GM21529 (cell line): ENCODE measurements around the gene GON4L.
"Not testable (repeated sequence)": the region's sequence is repeated elsewhere in the genome, so short reads cannot be mapped to it uniquely, and the experiment has no call there.

Experiments used
- ATAC-seq: cut with Tn5 transposase; IDR thresholded peaks from one replicate; pipeline ENCODE4 v1.9.1; 2021; ENCODE audit not compliant: unreplicated experiment

The GON4L gene

DNA sequence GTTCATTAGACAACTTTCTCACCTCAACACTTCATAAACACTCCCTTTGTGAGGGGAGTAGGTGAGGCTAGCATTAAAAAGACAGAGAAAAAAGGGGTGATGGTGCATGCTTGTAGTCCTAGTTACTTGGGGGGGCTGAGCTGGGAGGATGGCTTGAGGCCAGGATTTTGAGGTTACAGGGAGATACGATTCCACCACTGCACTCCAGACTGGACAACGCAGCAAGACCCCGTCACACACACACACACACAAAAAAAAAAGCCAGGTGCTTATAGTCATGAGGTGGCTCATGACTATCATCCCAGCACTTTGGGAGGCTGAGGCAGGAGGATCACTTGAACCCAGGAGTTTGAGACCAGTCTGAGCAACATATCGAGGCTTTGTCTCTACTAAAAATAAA lies 29.6 kb downstream of the GON4L start:
- no peak for ATAC-seq

GRCh38 chr1:155816351-155816750 lies 40.7 kb downstream of the GON4L start:
- no peak for ATAC-seq

GRCh38 chr1:155813672-155814071 lies 43.3 kb downstream of the GON4L start:
- no peak for ATAC-seq

GRCh38 chr1:155812878-155813277 lies 44.1 kb downstream of the GON4L start:
- ATAC-seq: no peak

DNA sequence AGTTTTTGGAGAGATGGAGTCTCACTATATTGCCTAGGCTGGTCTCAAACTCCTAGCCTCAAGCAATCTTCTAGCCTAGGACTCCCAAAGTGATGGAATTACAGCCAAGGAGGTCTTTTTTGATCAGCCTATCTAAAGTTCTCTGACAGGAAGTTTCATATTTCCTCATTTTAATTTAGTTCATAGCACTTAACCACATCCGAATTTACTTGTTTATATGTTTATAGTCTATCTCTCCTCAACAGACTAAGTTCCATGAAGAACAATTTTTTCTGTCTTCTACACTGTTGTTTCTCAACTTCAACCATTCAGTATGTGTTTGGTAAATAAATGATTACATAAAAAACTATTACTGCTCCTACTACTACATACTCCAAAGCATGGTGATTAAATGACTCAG lies 47.9 kb downstream of the GON4L start:
- ATAC-seq: no peak

GRCh38 chr1:155801149-155801548 lies 55.9 kb downstream of the GON4L start:
- ATAC-seq: no peak

DNA sequence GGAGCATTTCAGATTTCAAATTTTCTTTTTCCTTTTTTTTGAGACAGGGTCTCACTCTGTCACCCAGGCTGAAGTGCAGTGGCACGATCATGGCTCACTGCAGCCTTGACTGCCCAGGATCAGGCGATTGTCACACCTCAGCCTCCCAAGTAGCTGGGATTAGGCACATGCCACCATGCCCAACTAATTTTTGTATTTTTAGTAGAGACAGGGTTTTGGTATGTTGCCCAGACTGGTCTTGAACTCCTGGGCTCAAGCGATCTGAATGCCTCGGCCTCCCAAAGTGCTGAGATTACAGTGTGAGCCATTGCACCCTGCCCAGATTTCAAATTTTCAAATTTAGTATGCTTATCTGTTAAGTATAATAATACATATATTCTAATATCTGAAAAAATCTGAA lies 61.4 kb downstream of the GON4L start:
- ATAC-seq: not testable (repeated sequence)

GRCh38 chr1:155794605-155795245 lies 62.3 kb downstream of the GON4L start:
- ATAC-seq: no peak

DNA sequence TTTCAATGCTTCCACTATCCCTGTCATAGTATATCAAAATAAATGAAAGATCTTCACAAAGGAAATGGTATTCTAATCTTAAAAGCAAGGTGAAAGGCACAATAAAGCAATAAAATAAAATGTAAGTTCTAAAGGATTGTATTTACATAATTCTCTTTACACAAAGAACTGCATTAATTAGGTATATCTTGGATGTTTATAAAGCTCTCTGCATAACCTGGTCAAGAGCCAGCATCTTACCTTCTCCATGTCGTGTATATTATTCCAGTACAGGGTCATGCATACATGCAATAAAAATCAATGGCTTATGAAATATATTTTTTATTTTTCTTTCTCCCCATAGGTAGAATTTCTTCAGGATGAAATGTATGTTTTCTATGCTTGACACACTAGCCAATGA lies 63.8 kb downstream of the GON4L start:
- ATAC-seq: no peak

GRCh38 chr1:155777582-155777981 lies 79.4 kb downstream of the GON4L start:
- no peak for ATAC-seq

DNA sequence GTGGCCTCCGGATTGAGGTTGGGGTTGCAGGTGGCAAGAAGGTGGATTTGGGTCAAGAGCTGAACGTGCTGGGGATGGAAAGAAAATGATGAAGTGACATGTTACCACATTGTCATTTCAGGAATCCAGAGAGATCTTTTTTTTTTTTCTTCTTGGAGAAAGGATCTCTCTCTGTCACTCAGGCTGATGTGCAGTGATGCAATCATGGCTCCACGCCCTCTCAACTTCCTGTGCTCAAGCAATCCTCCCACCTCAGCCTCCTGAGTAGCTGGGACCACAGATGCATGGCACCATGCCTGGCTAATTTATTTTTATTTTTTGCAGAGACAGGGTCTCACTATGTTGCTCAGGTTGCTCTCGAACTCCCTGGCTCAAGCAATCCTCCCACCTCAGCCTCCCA lies 80.6 kb downstream of the GON4L start:
- ATAC-seq: no peak

GRCh38 chr1:155773221-155773620 lies 83.8 kb downstream of the GON4L start:
- ATAC-seq: no peak

DNA sequence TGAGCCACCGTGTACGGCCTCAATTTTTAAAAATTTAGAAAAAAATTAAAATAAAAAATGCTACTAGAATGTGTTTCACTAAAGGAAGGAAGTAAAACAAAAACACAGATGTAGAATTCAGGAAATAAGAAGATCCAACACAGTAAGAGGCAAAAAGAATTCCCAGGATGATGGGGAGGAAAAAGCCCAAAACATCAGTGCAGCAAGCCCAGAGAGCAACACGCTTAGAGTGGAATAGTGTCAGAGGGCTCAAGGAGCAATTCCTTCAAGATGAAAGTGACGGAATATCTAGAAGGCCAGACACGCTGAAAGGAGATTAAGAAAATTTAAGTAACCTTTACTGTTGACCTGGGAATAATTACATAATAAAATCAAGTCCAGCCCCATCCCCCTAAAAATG lies 87.8 kb downstream of the GON4L start:
- ATAC-seq: no peak

GRCh38 chr1:155767399-155767989 lies 89.5 kb downstream of the GON4L start:
- not testable (repeated sequence) for ATAC-seq

DNA sequence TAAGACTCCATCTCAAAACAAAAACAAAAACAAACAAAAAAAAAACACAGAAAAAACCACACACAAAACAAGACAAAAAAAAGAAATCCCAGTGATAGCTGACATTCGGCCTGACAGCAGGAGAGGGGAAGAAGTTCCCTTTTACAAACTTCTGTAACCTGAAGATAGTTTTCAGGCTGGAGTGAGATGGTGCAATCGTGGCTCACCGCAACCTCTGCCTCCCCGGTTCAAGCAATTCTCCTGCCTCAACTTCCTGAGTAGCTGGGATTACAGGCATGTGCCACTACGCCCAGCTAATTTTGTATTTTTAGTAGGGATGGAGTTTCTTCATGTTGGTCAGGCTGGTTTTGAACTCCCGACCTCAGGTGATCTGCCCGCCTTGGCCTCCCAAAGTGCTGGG lies 93.0 kb downstream of the GON4L start:
- not testable (repeated sequence) for ATAC-seq

DNA sequence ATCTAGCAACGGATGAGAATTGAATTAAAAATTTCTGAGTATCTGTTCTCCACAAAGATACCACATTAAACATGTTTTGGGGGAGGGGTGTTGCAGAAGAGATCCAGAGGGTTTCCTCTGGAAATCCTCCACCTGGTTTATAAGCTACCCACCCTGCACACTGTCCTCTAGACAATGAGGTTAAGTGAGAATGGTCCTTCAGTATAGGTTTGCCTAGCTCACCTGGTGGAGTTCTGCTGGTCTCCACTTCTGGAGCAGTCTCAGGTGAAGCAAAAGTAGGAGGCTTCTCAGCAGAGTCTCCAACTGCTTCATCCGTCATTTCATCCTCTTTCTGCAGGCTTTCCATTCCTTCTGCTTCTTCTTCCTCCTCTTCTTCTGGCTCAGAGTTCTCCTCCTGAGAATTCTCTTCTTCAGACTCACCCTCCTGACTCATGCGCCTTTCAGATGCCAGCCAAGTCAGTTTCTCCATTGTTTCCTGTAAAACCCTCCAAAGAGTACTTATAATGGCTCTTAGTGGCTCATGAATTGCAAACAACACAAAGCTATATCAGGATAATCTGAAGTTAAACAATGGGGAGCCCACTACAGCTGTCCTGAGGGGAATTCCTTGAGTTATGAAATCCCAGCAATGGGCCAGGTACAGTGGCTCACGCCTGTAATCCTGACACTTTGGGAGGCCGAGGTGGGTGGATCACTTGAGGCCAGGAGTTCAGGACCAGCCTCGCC lies 93.8 kb downstream of the GON4L start:
- ATAC-seq: not testable (repeated sequence)

DNA sequence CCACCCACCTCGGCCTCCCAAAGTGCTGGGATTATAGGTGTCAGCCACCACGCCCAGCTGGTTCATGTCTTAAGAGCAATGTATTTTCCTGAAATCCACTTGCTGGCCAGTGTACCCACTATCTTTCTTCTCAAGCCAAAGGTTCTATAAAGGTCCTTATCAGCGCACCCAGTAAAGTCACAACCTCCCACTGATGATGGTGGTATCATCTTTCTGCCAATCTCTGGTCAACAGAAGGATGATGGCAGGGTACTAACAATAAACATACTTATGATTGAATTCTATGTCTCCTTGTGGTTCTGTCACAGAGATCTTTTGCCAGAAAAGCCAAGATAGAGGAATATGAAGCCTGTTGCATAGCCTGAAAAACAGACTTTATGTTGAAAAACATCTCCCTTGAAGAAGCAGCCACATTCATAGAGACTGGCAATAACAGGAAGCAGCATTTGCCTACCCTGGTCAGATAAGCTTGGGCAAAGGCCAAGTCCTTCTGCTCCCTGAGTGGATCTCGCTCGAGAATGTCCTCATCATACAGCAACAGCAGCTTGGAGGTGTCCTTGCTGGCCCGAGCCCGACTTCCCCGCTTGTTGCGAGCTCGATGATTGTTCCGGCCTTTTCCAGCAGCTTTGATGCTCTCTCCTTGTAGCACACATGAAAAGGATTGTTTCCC lies 95.1 kb downstream of the GON4L start:
- no peak for ATAC-seq

GRCh38 chr1:155760751-155761475 lies 96.1 kb downstream of the GON4L start:
- ATAC-seq: no peak

DNA sequence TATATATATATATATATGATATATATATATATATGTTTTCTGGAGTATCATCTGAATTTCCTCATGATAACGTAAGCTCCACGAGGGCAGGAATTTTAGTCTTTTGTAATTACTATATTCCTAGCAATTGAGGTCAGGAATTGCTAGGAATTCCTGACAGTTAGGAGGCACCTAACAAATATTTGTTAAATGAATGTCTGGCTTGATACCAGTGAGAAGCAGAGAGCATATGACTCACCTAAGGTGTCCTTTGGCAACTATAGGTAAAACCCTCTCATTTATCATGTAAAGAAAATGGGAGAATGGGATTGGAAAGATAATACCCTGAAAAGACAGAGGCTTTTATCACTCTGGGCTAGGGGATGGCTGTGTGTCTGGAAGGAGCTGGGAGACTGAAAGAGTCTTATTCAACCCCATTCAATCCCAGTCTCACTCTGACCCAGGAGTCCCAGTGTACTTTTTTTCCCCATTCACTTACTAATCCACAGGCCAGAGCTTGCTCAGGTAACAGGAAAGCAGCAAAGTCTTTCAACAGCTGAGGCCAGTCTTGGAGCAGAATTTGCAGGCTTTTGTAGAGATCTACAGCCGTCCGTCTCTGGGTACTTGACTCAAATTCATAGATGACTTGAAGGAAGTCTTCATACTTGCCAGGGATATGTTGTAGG lies 96.9 kb downstream of the GON4L start:
- no peak for ATAC-seq

DNA sequence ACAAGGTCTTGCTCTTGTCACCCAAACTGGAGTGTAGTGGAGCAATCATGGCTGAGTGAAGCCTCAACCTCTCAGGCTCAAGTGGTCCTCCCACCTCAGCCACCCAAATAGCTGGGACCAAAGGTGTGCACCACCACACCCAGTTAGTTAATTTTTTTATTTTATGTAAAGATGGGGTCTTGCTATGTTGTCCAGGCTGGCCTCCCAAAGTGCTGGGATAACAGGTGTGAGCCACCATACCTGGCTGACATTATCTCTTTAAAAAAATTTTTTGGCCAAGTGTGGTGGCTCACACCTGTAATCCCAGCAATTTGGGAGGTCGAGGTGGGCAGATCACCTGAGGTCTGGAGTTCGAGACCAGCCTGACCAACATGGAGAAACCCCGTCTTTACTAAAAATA lies 98.0 kb downstream of the GON4L start:
- not testable (repeated sequence) for ATAC-seq

DNA sequence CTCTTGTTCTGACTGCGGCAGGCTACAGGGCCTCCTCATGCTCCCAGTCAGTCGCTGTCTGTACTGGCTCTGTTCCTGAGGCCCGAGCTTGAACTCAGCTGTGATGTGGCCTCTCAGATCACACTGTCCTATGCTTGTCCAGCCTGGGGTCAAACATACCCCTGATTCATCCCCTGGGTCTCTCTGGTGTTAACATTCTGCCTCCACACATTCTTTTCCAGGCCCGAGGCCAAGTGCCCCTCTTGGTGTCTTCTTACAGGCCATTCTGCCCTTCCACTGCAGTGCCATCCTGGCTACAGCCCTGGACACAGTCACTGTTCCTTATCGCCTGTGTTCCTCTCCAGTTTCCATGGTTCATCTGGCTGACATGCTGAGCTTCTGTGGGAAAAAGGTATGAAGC lies 108.9 kb downstream of the GON4L start:
- not testable (repeated sequence) for ATAC-seq
